D721Med (cell line): Measurements from ENCODE around the gene GOLGA8N.
"Not testable (repeated sequence)": the region's sequence is repeated elsewhere in the genome, so short reads cannot be mapped to it uniquely, and the experiment has no call there.

ENCODE experiments used
- DNase-seq: peaks from one replicate; pipeline ENCODE4 v3.0.0; 2011; ENCODE audit warnings: low spot score; ENCODE audit not compliant: insufficient read length
- FAIRE-seq: peaks from 2 replicates; lab custom pipeline; 2011; peaks lifted over from hg19 to GRCh38; lab: Jason Lieb, UNC
- TF ChIP-seq, protein P1 (sequence below): IDR thresholded peaks from 2 replicates; pipeline ENCODE4 v1.5.1; 2012; ENCODE audit warnings: mild to moderate bottlenecking, control low read depth; ENCODE audit not compliant: insufficient read depth; ENCODE audit errors: missing control alignments

Gene GOLGA8N

DNA sequence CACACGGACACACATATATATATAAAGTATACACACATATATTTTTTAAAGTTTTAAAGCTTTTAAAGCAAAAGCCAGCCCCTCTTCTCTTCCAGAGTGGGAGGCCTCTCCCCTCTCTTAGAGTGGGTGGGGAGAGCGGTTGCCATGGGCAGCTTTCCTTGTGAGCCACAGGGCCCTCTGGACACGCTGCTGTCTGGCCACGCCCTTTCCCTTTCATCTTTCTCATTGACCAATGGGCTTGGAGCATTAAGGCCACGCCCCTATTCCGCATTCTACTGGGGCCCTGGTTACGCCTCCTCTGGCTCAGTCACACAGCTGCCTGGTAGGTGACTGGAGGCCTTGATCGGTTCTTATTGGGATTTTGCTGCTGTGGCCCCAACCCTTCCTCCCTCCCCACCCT, at the start of gene GOLGA8N:
TSS of gene GOLGA8N (plus strand) at position 306 of the 400 bp plus-strand sequence.
- not testable (repeated sequence) for FAIRE-seq, DNase-seq

DNA sequence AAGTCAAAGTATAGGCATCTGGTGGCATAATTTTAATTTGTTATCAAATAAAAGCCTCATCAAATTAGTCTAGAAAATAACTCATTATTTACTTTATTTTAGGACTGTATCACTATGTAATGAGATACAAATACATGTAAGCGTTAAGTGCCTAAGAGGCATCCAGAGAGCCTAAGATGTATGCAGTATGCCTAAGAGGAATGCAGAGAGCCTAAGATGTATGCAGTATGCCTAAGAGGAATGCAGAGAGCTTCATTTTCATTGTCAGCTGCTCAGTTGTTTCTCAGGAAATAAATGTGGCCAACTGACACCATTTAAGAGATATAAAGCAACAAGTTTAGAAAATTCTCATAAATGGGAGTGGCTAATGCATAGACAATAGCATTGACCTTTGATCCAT, 49.8 kb upstream of the GOLGA8N start:
- not testable (repeated sequence) for FAIRE-seq, DNase-seq

DNA sequence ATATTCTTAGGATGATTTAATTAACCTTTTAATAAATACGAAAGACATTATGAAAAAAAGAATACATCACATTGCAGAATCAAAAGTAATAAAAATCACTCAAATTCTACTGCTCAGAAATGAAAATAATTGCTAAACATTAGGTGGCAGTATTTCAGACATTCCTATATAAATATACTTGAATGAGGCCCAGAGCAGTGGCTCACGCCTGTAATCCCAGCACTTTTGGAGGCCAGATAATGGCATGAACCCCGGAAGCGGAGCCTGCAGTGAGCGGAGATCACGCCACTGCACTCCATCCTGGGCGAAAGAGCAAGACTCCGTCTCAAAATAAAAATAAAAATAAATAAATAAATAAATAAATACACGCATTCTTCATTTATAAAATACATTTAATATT, 48.1 kb upstream of the GOLGA8N start:
- DNase-seq, FAIRE-seq: not testable (repeated sequence)

DNA sequence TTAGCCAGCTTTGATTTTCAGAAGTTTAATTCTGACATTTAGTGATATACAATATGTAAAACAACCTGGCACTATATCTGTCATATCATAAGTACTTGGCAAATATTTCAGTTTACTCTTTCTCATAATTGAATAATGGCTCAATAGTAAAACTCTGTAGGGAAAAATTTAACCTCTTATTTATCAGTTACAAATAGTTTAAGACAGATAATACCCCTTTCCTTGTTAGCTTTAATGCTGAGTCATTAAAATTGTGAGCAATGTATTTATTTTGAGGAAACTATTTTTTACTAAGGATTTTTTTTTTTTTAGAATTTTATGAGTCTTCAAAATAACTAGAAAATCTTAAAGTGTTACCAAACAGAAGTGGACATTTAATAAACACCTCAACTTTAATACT, 38.7 kb upstream of the GOLGA8N start:
- not testable (repeated sequence) for DNase-seq, FAIRE-seq

DNA sequence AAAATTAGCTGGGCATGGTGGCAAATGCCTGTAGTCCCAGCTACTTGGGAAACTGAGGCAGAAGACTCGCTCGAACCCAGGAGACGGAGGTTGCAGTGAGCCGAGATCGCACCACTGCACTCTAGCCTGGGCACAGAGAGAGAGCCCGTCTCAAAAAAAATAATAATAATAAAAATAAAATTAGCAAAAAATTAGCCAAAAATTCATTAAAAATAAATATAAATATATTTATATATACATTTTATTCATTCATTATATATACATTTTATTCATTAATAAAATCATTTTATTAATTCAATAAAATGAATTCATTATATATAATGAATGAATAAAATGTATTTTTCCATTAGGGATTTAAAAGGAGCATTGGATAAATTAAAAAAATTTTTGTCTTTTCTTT, 31.1 kb upstream of the GOLGA8N start:
- not testable (repeated sequence) for FAIRE-seq

DNA sequence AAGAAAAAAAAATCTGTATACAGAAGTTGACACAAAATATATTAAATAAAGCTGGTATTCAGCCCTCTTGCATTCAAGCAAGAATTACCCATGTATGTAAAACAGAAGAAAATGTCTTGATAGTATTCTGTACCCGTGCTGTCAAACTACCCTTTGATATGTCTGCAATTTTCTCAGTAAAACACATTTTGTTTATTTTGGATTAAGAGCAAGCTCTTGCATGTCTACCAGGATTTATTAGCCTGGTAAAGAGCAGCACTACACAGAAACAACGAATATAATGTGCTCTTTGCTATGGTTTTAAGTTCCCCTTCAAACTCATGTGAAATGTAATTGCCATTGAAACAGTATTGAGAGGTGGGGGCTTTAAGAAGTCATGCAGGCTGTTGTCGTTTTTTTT, 24.3 kb upstream of the GOLGA8N start:
- FAIRE-seq, DNase-seq: not testable (repeated sequence)

More for the DNA sequence above, 31.1 kb upstream of the GOLGA8N start:
- not testable (repeated sequence) for DNase-seq

DNA sequence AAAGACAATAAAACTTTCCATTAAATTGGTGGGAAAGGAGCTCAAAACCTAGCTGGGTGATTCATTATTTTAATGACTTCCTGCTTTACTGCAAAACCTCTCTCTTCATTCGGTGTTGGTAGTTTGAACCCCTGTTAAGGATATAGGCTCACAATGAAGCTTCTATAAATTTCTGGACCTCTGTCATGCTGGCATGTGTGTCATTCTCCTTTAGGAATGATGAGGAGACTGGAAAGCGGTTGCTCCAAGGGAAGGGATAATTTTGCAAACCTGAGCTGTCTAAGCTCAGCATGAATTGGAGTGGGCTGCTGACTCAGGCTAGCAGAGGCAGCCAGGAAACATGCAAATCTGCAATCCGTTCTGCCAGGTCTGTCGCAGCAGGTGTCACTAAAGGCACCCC, 14.8 kb upstream of the GOLGA8N start:
- not testable (repeated sequence) for DNase-seq, FAIRE-seq

DNA sequence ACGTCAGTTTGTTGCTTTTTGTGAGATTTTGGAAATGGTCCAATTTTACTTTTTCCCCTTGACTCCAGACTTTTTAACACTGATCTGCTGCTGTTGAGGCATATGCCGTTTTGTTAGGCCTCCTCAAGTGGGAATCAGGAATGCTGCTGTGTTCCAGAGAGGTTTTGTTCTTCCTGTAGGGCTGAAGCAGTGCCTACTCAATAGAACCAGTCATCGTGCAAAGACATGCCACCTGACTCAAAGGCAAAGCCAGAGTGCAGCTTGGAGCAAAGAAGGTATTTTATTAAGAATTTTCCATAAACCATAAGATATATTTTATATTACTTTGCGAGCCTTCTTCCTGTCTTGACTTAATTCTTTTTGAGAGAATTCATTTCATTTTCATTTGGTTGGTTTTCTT, 7.4 kb upstream of the GOLGA8N start:
- FAIRE-seq, DNase-seq: not testable (repeated sequence)

DNA sequence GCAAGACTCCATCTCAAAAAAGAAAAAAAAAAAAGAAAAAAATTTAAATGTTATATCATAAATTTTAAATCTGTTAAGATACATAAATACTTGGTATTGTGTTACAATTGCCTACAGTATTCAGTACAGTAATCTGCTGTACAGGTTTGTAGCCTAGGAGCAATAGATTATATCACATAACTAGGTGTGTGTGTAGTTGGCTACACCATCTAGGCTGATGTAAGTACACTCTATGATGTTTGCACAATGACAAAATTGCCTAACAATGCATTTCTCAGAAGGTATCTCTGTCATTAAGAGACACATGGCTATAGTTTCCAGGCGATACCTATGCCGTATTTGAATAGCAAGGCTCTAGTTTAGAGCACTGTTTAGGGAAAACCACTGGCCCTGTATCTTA, 16.3 kb downstream of the GOLGA8N start:
- FAIRE-seq, DNase-seq: not testable (repeated sequence)

DNA sequence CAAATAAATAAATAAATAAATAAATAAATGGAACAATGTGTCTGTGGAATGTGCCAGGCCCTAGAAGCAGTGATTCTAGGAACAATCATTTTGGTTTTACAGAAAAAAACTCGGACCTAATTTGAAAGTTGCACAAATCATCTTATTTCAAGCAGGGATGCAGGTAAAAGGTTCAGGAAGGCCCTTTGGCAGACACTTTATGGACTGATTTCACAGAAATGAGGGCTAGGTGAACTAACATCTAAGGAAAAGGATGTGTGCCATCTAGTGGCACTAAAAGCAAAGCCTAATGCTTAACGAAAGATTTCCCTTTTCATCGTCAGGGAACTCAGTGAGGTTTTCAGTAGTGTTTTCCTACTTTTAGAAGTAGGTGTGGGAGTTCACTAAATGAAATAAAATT, 17.5 kb downstream of the GOLGA8N start:
- not testable (repeated sequence) for DNase-seq
- peak; percentile 71 for FAIRE-seq
- TF ChIP-seq, protein P1, sequence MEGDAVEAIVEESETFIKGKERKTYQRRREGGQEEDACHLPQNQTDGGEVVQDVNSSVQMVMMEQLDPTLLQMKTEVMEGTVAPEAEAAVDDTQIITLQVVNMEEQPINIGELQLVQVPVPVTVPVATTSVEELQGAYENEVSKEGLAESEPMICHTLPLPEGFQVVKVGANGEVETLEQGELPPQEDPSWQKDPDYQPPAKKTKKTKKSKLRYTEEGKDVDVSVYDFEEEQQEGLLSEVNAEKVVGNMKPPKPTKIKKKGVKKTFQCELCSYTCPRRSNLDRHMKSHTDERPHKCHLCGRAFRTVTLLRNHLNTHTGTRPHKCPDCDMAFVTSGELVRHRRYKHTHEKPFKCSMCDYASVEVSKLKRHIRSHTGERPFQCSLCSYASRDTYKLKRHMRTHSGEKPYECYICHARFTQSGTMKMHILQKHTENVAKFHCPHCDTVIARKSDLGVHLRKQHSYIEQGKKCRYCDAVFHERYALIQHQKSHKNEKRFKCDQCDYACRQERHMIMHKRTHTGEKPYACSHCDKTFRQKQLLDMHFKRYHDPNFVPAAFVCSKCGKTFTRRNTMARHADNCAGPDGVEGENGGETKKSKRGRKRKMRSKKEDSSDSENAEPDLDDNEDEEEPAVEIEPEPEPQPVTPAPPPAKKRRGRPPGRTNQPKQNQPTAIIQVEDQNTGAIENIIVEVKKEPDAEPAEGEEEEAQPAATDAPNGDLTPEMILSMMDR = peak; percentile 12

DNA sequence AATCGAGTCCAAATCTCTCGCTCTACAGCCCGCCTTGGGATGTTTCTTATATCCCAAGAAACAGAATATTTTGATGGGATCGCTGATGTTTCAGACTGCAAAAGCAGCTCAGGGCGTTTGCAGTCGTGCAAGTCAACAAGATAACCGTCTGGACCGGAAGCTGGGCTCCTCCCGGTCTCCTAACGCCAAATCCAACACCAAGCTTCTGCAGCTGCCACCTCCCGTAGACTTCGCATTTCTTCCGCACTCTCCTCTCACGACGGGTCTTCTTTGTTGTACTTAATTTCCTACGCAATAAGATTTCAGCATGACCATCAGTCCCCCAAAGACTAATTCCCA, 21.4 kb downstream of the GOLGA8N start:
- FAIRE-seq, DNase-seq: not testable (repeated sequence)

DNA sequence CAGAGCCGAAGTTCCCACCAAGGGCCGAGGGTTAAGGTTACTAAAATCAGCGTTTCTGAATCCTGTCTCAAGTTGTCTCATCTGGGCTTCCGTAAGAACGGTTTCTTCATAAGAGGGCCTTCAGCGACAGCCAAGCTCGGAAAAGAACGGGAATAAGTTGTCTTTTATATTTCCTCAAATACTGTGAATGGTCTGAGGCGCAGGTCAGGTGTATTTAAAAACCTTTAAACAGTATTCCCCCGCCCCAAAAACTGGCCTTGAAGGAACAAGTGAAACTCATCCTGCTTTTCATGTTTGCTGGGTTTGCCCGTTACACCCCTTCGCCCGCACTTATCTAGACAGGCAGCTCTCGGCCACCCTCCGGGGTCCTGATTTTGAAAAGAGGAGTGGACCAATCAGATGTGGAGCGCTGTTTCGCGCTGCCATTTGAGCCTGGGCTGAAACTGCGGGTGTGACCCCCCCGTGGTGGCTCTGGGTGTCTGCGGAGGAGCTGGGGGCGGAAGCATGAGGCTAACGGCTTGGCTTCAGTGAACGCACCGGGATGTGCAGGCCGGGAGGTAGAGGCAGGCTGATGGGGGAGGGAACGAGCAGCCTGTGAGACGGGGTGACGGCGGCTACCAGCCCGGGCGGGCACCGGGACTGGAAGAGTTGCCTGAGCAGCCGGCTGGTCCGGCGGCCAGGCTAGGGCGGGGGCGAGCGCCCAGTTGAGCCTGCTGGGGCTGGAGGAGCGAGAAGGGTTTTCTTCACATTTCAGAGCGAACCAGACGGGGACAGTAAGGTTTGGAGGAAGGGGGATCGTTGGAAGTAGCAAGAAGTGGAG, 22.0 kb downstream of the GOLGA8N start, which contains the start of gene ARHGAP11A:
TSS of gene ARHGAP11A (plus strand) at position 454 of the 820 bp plus-strand sequence. CDS start 708 bp downstream, outside the sequence.
- DNase-seq, FAIRE-seq: not testable (repeated sequence)

DNA sequence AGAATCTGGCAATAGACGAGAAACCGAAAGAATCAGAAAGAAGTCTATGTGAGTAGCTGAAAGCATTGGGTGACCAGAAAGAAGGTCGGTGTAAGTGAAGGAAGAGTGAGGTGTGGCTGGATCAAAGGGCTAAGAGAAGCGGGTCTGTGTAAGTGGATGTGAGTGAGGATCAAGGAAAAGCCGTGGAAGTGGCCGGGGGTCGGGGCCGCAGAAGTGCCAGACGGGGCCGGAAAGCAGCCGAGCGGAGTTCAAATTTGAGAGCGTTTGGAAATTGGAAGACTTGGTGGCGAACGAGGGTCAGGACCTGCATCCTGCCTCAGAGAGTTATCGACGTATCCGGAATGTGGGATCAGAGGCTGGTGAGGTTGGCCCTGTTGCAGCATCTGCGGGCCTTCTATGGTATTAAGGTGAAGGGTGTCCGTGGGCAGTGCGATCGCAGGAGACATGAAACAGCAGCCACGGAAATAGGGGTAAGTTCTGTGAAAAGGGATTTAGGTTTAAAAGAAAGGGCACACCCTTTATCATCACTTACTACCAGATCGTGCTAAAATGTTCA, 22.7 kb downstream of the GOLGA8N start:
- FAIRE-seq, DNase-seq: not testable (repeated sequence)

DNA sequence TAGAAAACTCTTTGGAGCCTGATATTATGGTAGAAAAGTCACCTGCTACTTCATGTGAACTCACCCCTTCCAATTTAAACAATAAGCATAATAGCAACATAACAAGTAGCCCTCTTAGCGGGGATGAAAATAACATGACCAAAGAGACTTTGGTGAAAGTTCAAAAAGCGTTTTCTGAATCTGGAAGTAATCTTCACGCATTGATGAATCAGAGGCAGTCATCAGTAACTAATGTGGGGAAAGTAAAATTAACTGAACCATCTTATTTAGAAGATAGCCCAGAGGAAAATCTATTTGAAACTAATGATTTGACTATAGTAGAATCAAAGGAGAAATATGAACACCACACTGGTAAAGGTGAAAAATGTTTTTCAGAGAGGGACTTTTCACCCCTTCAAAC, 43.2 kb downstream of the GOLGA8N start:
- TF ChIP-seq, protein P1 = no peak
- FAIRE-seq (no peak), DNase-seq (no peak)
